PC-9 (cell line): ENCODE results near the gene LPAR1. TPM values are rescaled to one million over a fixed set of nuclear protein-coding genes. Genes with fewer than 3 reads are reported as not detected.

Experiments
- BruUV-seq: library from RNA; stranded (reverse); fragments of 400-500 nt; replicated peaks from 2 replicates; lab custom pipeline; 2021; lab: Mats Ljungman, UMichigan
- CTCF ChIA-PET: fragments of 300-600 bp; sonication (Branson Sonifier 250); formaldehyde crosslinking; loops from one replicate; lab custom pipeline; 2022; ENCODE audit warnings: antibody characterized with exemption; lab: Charles Lee
- POLR2A ChIA-PET: fragments of 300-600 bp; sonication (Branson Sonifier 250); formaldehyde crosslinking; loops from one replicate; lab custom pipeline; 2022; ENCODE audit warnings: antibody characterized with exemption; ENCODE audit not compliant: unreplicated experiment; lab: Charles Lee
- DNase-seq, 2 experiments: peaks; one replicate each; pipeline versions ENCODE4 v3.0.0 to v3.0.0-alpha.2; 2015 to 2022; ENCODE audit warnings: mixed read lengths in 1 of 2
- H2AFZ ChIP-seq: fragments of 200-600 bp; sonication (generic); 2 replicates; pipeline ENCODE4 v1.8.1; 2017; ENCODE audit warnings: antibody characterized with exemption
- H3F3A ChIP-seq: fragments of 200-600 bp; sonication (generic); 2 replicates; pipeline ENCODE4 v1.8.1; 2017; ENCODE audit warnings: antibody characterized with exemption, mild to moderate bottlenecking, low read depth; ENCODE audit not compliant: insufficient read depth
- H3K27ac ChIP-seq: fragments of 200-600 bp; sonication (generic); 2 replicates; pipeline ENCODE4 v1.6.1; 2016; ENCODE audit warnings: mixed run types
- H3K27me3 ChIP-seq: fragments of 200-600 bp; sonication (generic); 2 replicates; pipeline ENCODE4 v1.6.1; 2016; ENCODE audit warnings: low read depth, mixed run types; ENCODE audit not compliant: insufficient read depth
- H3K36me3 ChIP-seq: fragments of 200-600 bp; sonication (generic); 2 replicates; pipeline ENCODE4 v1.6.1; 2016; ENCODE audit warnings: low read depth, mixed run types
- H3K4me1 ChIP-seq: fragments of 200-600 bp; sonication (generic); replicated peaks from 2 replicates; pipeline ENCODE4 v1.6.1; 2016; ENCODE audit warnings: mixed run types; ENCODE audit not compliant: insufficient read depth
- H3K4me2 ChIP-seq: fragments of 200-600 bp; sonication (generic); 2 replicates; pipeline ENCODE4 v1.6.1; 2017; ENCODE audit warnings: mixed run types
- H3K4me3 ChIP-seq: fragments of 200-600 bp; sonication (generic); 2 replicates; pipeline ENCODE4 v1.6.1; 2016; ENCODE audit warnings: mixed run types
- H3K79me2 ChIP-seq: fragments of 200-600 bp; sonication (generic); 2 replicates; pipeline ENCODE4 v1.6.1; 2017; ENCODE audit warnings: low read depth, mixed run types
- H3K9me2 ChIP-seq: fragments of 200-600 bp; sonication (generic); 2 replicates; pipeline ENCODE4 v1.8.1; 2017; ENCODE audit warnings: mild to moderate bottlenecking; ENCODE audit not compliant: insufficient read depth
- H3K9me3 ChIP-seq: fragments of 200-600 bp; sonication (generic); 2 replicates; pipeline ENCODE4 v1.8.1; 2016; ENCODE audit warnings: low read depth; ENCODE audit not compliant: insufficient read depth
- H4K20me1 ChIP-seq: fragments of 200-600 bp; sonication (generic); 2 replicates; pipeline ENCODE4 v1.8.1; 2017; ENCODE audit not compliant: insufficient read depth
- CTCF ChIP-seq: fragments of 200-600 bp; sonication (generic); conservative IDR thresholded peaks from 2 replicates; pipeline ENCODE4 v1.6.1; 2017; ENCODE audit warnings: mixed run types, antibody characterized with exemption, mild to moderate bottlenecking, moderate library complexity
- EZH2 ChIP-seq: fragments of 200-600 bp; sonication (generic); IDR thresholded peaks from 2 replicates; pipeline ENCODE4 v1.8.0; 2017; ENCODE audit warnings: antibody characterized with exemption, low read depth
- intact Hi-C: fragments of 100-400 bp; cut with micrococcal nuclease; formaldehyde crosslinking; loops from one replicate; pipeline ENCODE4 v1.10.0; 2022; ENCODE audit not compliant: unreplicated experiment
- total RNA-seq: library from RNA; stranded (reverse); gene quantifications from 2 replicates; pipeline ENCODE4 v1.2.3, GENCODE V29; 2021

The LPAR1 gene
- total RNA-seq, 1 experiment from 2014 or later, result 11.8 TPM

- no peak overlapping the region for H2AFZ ChIP-seq
- no peaks in the 10 kb centered on the region for H4K20me1 ChIP-seq
- intact Hi-C loops, result no loop called here
- no peaks in the 10 kb centered on the region for H3K27me3 ChIP-seq
- no peak for TF ChIP-seq EZH2
- TF ChIP-seq CTCF, result no peak
- H3K9me2 ChIP-seq, result no peaks in the 10 kb centered on the region
- no peaks in the 10 kb centered on the region; the same call in 1 of the 2 replicates for H3K36me3 ChIP-seq
- POLR2A ChIA-PET, result no interaction called here
- no peak overlapping the region for H3K27ac ChIP-seq
- peaks cover 14% of the 10 kb centered on the region for H3K4me1 ChIP-seq
- H3K79me2 ChIP-seq, result peaks cover 24% of the 10 kb centered on the region
- H3K4me3 ChIP-seq, result no peak overlapping the region
- no peak for DNase-seq
- H3F3A ChIP-seq, result no peaks in the 10 kb centered on the region
- H3K4me2 ChIP-seq, result no peak overlapping the region
- CTCF ChIA-PET, result no interaction called here
- no peaks in the 10 kb centered on the region for H3K9me3 ChIP-seq
- BruUV-seq, result no TSS peak
Observed at GRCh38 chr9:111013707-111014106, 24.6 kb downstream of the LPAR1 start.

- Histone ChIP-seq H3K9me3 (no peaks in the 10 kb centered on the region), H3K4me3 (no peak overlapping the region), H3K4me1 (peaks cover 14% of the 10 kb centered on the region), H3K9me2 (no peaks in the 10 kb centered on the region), H2AFZ (no peak overlapping the region), H3K36me3 (no peaks in the 10 kb centered on the region; the same call in 1 of the 2 replicates), H3K27me3 (no peaks in the 10 kb centered on the region), H3F3A (no peaks in the 10 kb centered on the region), H3K79me2 (peaks cover 28% of the 10 kb centered on the region), H3K27ac (no peak overlapping the region), H3K4me2 (no peak overlapping the region), H4K20me1 (no peaks in the 10 kb centered on the region)
- intact Hi-C loops, result no loop called here
- POLR2A ChIA-PET, result no interaction called here
- BruUV-seq, result no TSS peak
- CTCF ChIA-PET, result no interaction called here
- no peak for DNase-seq
- no peak for TF ChIP-seq EZH2
- TF ChIP-seq CTCF, result no peak
Observed at GRCh38 chr9:111013250-111013649, 25.0 kb downstream of the LPAR1 start.

- intact Hi-C loops, result no loop called here
- Histone ChIP-seq H3K79me2 (peaks cover 17% of the 10 kb centered on the region; the same call in 1 of the 2 replicates), H3K4me3 (no peak overlapping the region), H3K4me1 (no peaks in the 10 kb centered on the region), H3F3A (no peaks in the 10 kb centered on the region), H3K27ac (no peak overlapping the region), H3K36me3 (no peaks in the 10 kb centered on the region; the same call in 1 of the 2 replicates), H3K9me2 (no peaks in the 10 kb centered on the region), H3K9me3 (no peaks in the 10 kb centered on the region), H2AFZ (no peak overlapping the region), H4K20me1 (no peaks in the 10 kb centered on the region), H3K27me3 (no peaks in the 10 kb centered on the region), H3K4me2 (no peak overlapping the region)
- ChIA-PET POLR2A (interaction anchor here (0.7 kb wide), 1 partner anchor 81 kb away, joined by 4 read pairs; no protein-coding TSS in a partner anchor), CTCF (interaction anchor here (0.6 kb wide), 1 partner anchor 366 kb away, joined by 3 read pairs; no protein-coding TSS in a partner anchor)
- no peak for TF ChIP-seq CTCF
- TF ChIP-seq EZH2, result no peak
- no TSS peak for BruUV-seq
- DNase-seq, result no peak
Observed at GRCh38 chr9:111008158-111009075, 29.9 kb downstream of the LPAR1 start.
